SH-SY5Y (cell line): ENCODE measurements around the gene RANGAP1.

Source experiments
- GATA2 ChIP-seq: IDR thresholded peaks from 2 replicates; pipeline ENCODE4 v1.6.1; 2011; ENCODE audit warnings: mild to moderate bottlenecking, low read depth, low read length
- GATA3 ChIP-seq: IDR thresholded peaks from 2 replicates; pipeline ENCODE4 v1.6.1; 2011; ENCODE audit warnings: low read depth, mild to moderate bottlenecking, low read length, moderate library complexity

DNA sequence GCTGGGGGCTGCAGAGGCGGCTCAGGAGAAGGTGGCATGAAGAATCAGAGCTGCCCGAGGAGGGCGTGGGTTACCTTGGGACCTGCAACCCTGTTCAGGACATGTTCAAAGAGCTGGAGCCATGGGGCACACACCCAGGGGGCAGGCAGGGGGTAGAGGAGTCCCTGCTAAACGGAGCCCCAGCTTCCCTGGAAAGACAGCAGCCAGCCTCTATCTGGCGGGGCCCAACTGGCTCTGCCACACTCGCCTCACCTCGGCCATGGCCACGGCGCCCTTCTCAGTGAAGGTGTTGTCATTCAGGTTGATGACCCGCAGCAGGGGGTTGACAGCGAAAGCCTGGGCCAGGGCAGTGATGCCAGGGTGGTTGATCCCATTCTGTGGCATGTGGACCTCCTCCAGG is 28.3 kb downstream of the RANGAP1 start:
- no peak for TF ChIP-seq GATA2
- no peak for TF ChIP-seq GATA3
